ENCODE results near the gene HDAC4. TPM values are rescaled to one million over a fixed set of nuclear protein-coding genes. Genes with fewer than 3 reads are reported as not detected.

HDAC4 gene
- total and polyA plus RNA-seq, 2 experiments from 2014 or later: 8.1 to 41.8 TPM

GRCh38 chr2:239440511-239440959, 39.7 kb upstream of the HDAC4 start (continued):
- TF ChIP-seq ZNF462 (CRISPR knock-in tag; IDR thresholded peaks at IDR 0.05) (no peak), ZNF331 (CRISPR knock-in tag; IDR thresholded peaks at IDR 0.05; ENCODE audit: low read depth) (no peak), STAT1 (IDR thresholded peaks at IDR 0.05; ENCODE audit: unreplicated experiment) (no peak)

GRCh38 chr2:239439754-239440315, 39.0 kb upstream of the HDAC4 start:
- H3K27ac Mint-ChIP-seq: no peak overlapping the region
- Histone ChIP-seq H3K4me2 (no peak overlapping the region), H4K20me1 (replicated peaks; ENCODE audit: insufficient read depth) (no peaks in the 10 kb centered on the region), H2AFZ (peak overlapping the region; percentile 88), H3K79me2 (replicated peaks; ENCODE audit: insufficient read depth) (no peaks in the 10 kb centered on the region), H3F3A (replicated peaks; ENCODE audit: low read depth) (no peaks in the 10 kb centered on the region), H3K27me3 (ENCODE audit: insufficient read depth) (no peaks in the 10 kb centered on the region), H3K4me3 (no peak overlapping the region), H3K27ac (ENCODE audit: low read depth) (no peak overlapping the region), H3K36me3 (ENCODE audit: insufficient read depth) (no peaks in the 10 kb centered on the region), H3K4me1 (ENCODE audit: insufficient read depth) (0 out of 2 replicates have a peak, but pooled peaks cover under 1% of the 10 kb centered on the region), H3K9me2 (ENCODE audit: insufficient read depth) (no peaks in the 10 kb centered on the region)
- no peak for ATAC-seq
- H3K27me3 Mint-ChIP-seq (ENCODE audit: insufficient read depth, low read depth, poor library complexity): peaks cover 16% of the 10 kb centered on the region
- peaks cover 26% of the 10 kb centered on the region for H3K4me1 Mint-ChIP-seq
- peaks cover 6% of the 10 kb centered on the region; the same call in 2 of the 3 replicates for H3K9me3 Mint-ChIP-seq
- H3K4me3 Mint-ChIP-seq: no peak overlapping the region
- H3K36me3 Mint-ChIP-seq (ENCODE audit: low read depth): no peaks in the 10 kb centered on the region; the same call in 1 of the 3 replicates
- DNase-seq (ENCODE audit: low spot score): no peak
- no peak for TF ChIP-seq ZNF114 (CRISPR knock-in tag; IDR thresholded peaks at IDR 0.05)
- TF ChIP-seq JUNB (IDR thresholded peaks at IDR 0.05; ENCODE audit: unreplicated experiment): no peak
- no peak for TF ChIP-seq EZH2phosphoT487 (IDR thresholded peaks at IDR 0.05; ENCODE audit: unreplicated experiment)
- TF ChIP-seq, protein P1, sequence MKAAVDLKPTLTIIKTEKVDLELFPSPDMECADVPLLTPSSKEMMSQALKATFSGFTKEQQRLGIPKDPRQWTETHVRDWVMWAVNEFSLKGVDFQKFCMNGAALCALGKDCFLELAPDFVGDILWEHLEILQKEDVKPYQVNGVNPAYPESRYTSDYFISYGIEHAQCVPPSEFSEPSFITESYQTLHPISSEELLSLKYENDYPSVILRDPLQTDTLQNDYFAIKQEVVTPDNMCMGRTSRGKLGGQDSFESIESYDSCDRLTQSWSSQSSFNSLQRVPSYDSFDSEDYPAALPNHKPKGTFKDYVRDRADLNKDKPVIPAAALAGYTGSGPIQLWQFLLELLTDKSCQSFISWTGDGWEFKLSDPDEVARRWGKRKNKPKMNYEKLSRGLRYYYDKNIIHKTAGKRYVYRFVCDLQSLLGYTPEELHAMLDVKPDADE (IDR thresholded peaks at IDR 0.05): no peak
- no peak for TF ChIP-seq CREB1 (CRISPR knock-in tag; IDR thresholded peaks at IDR 0.05; ENCODE audit: low read depth)
- no peak for TF ChIP-seq EZH2 (IDR thresholded peaks at IDR 0.05; ENCODE audit: low read depth, unreplicated experiment)
- no peak for TF ChIP-seq ZNF331 (CRISPR knock-in tag; IDR thresholded peaks at IDR 0.05; ENCODE audit: low read depth)
- TF ChIP-seq POLR2AphosphoS5 (IDR thresholded peaks at IDR 0.05; ENCODE audit: low read depth): no peak
- no peak for TF ChIP-seq STAT1 (IDR thresholded peaks at IDR 0.05; ENCODE audit: unreplicated experiment)
- no peak for TF ChIP-seq NANOG (IDR thresholded peaks at IDR 0.05; ENCODE audit: borderline replicate concordance)
- TF ChIP-seq CTCF (conservative IDR thresholded peaks at IDR 0.05; ENCODE audit: low read depth in 2 of 2): no peak
- TF ChIP-seq REST (IDR thresholded peaks at IDR 0.05; ENCODE audit: unreplicated experiment): no peak

Measured in GM23338 (cell line).